ENCODE measurements around the gene CDK16.

The CDK16 gene

DNA sequence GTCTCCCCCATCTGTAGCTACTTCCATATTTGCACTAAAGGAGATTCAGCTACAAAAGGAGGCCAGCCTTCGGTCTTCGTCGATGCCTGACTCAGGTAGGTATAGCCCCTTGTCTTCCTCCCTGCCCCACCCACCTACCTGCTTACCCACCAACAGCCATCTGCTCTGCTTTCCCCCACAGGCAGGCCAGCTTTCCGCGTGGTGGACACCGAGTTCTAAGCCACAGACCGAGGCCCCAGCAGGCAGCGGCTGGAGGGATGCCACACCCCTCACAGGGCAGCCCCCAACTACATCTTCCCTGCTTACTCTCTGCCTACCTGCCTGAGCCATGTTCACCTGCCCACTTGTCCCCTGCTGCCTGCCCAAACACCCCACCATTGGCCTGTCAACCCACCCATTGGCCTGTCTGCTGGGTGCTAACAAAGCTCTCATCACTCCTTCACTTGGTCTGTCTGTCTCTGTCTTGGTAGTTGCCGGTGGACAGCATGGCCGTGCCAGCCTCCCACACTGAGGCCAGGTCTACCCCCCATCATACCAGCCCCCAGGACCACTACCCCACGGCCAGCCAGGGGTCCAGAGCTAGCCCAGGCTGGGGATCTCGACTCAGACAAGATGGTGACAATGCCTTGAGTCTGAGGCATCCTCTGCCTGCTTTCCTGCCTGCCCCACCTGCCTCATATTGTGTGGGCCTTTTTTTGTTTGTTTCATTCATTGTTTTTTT is 10.2 kb downstream of the CDK16 start:
- no peak for DNase-seq

DNA sequence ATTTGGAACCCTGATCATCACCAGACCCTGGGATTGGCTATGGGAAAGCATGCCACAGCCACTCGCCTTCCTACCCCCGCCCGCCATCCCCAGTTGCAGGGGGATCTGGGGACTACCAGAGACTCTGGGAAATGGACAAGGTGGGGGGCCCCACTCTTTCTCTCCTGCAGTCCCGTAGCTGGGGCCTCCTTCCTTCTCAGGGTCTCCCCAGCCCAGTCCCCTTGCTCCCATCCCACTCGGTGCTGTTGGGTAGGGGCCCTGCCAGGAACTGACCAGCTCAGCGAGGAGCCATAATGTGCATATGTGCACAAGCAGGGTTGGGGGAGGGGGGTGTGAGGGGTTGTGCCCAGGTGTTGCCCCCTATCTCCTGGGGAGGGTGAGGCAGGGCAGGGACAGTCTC is 10.9 kb downstream of the CDK16 start:
- DNase-seq, result no peak

DNA sequence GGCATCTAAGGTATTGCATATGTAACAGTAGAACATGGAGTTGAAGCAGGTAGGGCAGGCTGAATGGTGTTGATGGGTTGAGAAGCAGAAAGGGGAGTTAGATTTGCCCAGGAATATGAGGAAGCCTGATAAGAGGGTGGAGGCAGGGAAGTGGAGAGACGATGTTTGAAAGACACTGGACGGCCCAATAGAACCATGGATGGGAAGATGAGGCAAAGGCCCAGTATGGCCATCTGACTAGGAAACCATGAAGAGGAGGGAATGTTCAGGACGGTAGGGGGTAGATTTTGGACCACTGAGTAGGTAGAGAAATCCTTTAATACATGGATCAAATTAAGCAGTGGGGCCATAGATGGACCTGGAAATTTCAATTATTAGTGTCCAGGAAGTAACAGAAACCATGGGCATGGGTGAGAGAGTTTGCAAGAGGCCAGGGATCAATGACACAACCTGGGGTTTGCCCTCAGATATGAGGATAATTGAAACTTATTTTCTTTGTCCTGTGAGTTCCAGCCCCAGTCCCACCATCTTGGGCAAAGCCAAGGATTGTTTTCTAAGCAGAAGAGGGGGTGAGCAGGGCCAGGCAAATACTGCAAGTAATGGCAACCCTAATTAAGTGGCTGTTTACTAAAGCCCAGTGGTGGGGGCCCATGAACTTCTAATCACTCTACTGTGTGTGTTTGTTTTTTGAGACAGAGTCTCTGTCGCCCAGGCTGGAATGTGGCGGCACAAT is 11.8 kb downstream of the CDK16 start:
- no peak for DNase-seq

DNA sequence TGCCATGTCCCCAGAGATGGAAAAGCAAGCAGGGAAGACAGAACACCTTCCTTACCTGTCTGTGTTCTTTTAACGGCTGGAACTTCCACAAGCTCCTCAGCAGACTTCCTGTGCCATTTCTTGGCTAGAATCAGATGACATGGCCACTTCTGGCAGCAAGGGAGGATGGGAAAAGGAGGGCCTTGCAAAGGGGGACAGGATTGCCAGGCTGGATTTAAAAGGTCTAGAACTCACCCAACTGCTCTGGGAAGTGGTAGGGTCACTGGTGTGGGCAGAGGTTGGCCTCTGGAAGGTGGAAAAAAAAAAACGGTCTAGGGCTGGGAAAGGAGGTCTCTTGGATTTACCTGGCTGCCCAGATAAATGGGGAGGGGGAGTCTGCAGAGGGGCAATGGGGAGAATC is 12.7 kb downstream of the CDK16 start:
- no peak for DNase-seq

DNA sequence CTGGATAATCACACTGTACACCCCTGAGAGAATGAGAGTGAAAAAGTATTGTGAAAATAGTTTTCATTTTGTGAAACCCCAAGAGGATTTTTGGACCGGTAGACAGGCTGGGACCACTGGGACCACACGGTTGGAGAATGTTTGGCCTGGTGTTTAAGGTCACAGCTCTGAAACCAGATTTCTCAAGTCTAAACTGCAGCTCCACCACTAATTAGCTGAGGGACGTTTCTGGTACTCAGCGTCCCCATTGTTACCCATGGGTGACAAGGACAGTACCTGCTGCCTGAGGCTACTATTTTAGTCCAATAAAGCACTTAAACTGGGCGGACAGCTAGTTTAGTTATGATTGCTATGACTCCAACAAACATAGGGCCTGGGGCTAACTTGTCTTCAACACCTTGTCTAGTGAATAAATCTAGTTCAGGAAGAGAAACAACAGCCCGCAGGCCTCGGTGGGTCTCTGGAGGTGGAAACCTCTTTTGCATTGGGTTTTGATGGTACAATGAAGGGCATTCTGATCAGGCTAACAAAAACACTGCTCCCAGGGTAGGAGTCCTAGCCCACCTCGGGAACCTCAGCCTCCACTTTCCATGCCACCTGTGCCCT is 13.8 kb downstream of the CDK16 start:
- no peak for DNase-seq

DNA sequence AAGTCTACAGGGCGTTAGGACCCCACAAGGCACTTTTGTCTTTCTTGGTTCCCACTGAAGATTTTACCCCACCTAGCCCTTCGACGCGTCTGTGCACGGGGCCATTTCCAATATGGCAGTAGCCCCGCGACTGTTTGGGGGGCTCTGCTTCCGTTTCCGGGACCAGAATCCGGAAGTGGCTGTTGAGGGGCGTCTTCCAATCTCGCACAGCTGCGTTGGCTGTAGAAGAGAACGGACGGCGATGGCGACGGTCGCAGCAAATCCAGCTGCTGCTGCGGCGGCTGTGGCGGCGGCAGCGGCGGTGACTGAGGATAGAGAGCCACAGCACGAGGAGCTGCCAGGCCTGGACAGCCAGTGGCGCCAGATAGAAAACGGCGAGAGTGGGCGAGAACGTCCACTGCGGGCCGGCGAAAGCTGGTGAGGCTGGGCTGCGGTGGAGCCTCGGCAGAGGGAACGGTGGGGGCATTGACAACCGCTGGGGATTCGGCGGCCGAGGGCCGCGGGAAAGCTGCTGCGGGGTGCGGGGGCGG is 14.4 kb downstream of the CDK16 start, which contains the start of gene USP11:
Gene USP11 (plus strand): TSS at position 207 of the 530 bp plus-strand sequence. CDS start 35 bp downstream, at position 242.
- DNase-seq, result peak in 1 of 2 donors; percentile 44

DNA sequence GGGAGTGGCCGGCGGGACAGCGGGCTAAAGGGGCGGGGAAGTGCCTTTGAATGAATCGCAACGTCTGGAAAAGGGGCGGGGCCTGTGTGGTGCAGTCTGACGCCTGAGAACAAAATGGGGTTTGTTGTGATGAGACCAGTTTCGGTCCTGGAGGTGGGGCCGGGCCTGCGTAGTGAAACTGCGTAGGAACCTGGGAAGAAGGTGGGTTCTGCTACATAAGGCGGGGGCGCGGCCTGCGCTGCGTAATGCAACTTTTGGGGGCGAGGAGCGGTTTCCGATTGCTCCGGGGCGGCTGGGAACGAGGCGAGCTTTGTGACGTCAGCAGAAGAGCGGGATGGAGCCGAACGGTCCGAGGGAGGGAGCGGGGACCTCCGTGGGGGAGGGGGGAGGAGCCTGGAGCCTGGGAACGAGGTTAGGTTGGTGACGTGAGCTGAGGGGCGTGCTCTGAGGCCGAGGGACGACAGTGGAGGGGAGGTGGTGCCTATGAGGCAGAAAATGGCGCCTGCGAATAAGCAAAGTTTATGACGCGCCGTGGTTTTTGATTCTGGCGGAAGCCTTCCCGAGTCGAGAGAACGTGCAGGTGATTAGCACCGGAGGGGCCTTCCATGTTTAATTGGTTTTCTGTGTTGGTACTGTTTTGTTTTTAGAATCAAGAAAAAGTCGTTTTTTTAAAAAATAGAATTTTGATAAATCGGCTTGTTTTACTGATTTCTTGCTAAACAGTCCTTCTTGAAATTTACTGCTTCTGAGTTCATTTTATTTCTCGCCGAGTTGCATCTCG is 15.0 kb downstream of the CDK16 start:
- DNase-seq, result peak; percentile 89 to 96

DNA sequence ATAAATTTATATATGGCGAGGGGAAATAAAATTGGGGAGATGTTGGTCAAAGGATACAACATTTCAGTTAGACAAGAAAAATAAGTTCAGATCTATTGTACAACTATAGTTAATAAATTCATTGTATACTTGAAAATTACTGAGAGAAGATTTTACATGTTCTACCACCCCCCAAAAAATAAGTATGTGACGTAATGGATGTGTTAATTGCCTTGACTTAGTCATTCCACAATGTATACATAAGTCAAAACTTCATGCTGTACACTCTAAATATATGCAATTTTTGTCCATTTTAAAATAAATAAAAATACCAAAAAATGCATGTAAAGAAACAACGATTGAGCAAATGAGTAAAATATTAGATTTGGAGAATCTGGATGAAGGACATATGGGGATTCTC is 16.1 kb downstream of the CDK16 start:
- no peak for DNase-seq

DNA sequence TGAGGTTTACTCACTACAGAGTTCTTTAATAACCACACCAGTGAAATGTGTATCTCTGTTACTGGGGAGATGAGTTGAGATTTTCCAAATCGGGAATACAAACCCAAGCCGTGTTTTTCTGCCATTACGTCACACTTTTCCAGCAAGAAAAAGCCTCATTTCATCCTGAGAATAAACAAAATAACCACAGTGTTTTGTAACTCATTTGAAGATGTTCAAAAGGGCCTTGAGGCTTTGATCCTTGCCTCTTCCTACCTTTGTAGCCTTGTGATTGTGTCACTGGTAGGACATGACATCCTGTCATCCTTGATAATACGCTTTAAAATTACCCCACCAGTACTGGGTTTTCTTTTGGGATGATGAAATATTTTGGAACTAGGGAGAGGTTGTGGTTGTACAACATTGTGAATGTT is 17.2 kb downstream of the CDK16 start:
- DNase-seq, result no peak

DNA sequence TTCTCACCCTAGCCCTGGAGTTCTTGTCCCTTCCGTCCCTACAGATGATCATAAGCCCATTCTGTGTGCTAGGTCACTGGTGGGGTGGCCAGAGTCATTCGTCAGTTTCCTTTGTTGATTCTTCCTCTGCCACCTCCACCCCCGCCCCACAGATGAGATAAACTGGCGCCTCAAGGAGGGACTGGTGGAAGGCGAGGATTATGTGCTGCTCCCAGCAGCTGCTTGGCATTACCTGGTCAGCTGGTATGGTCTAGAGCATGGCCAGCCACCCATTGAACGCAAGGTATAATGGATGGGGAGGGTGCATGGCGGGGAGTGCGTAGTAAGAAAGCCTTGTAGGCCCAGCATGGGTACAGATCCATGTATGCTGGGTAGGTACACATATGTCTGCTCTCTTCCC is 20.7 kb downstream of the CDK16 start:
- DNase-seq, result no peak

DNA sequence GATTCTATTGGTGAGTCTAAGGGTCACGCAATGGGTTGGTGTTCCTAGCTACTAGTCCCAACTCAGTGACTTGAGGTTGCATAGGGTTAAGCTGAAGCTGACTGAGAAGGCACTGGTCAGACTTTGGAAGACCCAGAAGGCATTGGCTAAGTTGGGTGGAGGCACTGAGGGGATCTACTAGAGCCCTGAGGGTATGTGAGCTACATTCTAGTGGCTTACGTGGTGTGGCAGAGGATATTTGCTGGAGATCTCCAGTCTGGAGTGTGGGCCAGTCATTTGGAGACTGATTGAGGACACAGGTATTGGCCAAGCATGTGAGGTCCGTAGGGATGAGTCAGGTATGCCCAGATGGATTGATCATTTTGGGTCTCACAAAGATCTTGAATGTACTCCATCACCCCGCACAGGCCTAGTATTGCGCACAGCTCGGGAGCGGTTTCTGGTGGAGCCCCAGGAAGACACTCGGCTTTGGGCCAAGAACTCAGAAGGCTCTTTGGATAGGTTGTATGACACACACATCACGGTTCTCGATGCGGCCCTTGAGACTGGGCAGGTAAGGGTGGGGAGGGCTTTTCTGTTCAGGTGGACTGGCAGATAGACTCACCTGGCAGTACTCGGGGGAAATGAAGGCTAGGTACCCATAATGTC is 21.5 kb downstream of the CDK16 start:
- no peak for DNase-seq

DNA sequence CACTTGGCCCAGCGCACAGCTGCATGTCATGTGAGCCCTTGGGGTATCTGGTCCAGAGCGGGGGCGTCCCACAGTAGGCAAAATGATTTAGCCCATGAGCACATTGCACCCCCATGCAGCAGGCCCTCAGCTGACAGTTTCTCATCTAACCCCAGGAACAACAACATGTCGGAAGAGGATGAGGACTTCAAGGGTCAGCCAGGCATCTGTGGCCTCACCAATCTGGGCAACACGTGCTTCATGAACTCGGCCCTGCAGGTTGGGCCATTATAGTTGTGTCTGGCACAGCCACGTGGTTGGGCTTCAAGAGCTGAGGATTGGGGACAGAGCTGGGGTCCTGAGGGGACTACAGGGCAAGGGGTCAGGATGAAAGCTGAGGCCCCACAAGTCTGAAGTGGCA is 22.1 kb downstream of the CDK16 start:
- DNase-seq, result no peak

DNA sequence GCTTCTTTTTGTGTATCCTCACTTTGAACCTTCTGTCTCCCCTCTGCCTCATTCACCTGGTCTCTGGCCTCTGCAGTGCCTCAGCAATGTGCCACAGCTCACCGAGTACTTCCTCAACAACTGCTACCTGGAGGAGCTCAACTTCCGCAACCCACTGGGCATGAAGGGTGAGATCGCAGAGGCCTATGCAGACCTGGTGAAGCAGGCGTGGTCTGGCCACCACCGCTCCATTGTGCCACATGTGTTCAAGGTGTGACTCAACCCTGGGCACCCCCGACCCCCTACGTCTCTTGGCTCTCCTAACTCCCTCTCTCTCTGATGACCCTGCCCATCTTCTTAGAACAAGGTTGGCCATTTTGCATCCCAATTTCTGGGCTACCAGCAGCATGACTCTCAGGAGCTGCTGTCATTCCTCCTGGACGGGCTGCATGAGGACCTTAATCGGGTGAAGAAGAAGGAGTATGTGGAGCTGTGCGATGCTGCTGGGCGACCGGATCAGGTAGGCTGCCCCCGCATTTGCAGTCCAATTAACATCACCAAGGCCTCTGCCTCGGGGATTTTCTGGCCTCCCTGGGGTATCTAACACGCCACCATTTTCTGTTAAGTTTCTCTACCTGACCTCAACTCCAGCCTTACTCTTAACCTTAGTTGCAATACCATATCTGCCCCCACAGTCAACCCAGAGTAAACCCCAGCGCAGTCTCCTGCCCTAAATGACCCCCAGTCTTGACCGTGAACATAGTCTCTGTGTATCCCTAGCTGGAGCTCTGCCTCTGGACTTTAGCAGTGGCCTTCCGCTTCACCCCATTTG is 22.9 kb downstream of the CDK16 start:
- DNase-seq, result no peak

DNA sequence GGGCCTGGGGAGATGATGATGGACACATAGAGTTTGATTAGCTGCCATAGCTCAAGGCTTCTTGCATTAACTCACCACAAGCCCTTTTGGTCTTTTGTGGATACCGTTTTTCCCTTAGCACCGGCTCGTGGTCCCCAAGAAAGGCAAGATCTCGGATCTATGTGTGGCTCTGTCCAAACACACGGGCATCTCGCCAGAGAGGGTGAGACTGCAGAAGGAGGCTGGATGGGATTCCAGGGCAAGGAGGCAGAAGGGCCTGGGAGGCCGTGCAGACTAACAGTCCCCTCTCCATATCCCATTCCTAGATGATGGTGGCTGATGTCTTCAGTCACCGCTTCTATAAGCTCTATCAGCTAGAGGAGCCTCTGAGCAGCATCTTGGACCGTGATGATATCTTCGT is 23.8 kb downstream of the CDK16 start:
- DNase-seq, result no peak

DNA sequence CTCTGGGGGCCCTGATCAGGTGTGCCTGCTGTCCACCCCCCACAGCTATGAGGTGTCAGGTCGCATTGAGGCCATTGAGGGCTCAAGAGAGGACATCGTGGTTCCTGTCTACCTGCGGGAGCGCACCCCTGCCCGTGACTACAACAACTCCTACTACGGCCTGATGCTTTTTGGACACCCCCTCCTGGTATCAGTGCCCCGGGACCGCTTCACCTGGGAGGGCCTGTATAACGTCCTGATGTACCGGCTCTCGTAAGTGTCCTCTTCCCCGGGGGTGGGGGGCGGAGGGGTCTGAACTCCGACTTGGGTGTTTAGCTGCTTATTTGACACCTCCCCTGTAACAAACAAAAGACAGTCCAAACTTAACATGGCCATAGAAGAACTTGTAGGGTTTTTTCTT is 24.9 kb downstream of the CDK16 start:
- no peak for DNase-seq

DNA sequence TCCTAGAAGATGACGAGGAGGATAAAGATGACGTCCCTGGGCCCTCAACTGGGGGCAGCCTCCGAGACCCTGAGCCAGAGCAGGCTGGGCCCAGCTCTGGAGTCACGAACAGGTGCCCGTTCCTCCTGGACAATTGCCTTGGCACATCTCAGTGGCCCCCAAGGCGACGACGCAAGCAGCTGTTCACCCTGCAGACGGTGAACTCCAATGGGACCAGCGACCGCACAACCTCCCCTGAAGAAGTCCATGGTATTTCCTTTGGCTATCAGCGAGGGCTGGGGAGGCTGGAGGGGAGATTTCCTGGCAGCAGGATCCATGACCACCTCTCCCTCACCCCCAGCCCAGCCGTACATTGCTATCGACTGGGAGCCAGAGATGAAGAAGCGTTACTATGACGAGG is 26.2 kb downstream of the CDK16 start:
- no peak for DNase-seq

DNA sequence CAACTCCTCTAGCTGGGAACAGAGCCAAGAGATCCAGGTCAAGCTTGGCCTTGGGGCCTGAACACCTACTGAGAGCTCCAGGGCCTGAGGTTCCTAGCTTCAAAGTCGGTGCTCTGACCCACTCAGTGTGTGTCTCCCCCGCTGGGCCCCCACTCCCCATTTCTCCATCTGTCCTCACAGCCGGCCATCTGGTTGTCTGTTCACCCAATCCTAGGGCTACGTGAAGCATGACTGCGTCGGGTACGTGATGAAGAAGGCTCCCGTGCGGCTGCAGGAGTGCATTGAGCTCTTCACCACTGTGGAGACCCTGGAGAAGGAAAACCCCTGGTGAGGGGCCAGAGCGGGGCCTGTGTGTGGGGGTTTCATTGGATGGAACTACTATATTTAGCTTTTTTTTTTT is 26.7 kb downstream of the CDK16 start:
- DNase-seq, result no peak

DNA sequence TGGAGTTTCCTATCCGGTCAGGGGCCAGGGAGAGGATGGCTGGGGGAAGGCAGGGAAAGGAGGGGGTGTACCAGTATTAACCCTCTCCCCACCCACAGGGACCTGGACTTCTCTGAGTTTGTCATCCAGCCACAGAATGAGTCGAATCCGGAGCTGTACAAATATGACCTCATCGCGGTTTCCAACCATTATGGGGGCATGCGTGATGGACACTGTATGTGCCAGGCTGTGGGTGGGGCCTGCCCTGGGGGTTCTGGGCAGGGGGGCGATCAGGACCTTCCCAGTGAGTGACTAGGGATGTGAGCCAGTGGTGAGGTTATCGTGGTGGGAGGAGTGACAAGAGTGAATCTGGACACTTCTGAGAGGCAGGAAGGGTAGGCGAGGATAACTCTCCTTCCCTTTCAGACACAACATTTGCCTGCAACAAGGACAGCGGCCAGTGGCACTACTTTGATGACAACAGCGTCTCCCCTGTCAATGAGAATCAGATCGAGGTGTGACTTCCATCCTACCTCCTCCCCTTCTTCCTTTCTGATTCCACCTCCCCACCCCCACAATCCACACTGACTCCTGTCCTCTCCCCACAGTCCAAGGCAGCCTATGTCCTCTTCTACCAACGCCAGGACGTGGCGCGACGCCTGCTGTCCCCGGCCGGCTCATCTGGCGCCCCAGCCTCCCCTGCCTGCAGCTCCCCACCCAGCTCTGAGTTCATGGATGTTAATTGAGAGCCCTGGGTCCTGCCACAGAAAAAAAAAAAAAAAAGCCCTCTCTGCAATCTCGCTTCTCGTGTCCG is 28.9 kb downstream of the CDK16 start:
- no peak for DNase-seq

DNA sequence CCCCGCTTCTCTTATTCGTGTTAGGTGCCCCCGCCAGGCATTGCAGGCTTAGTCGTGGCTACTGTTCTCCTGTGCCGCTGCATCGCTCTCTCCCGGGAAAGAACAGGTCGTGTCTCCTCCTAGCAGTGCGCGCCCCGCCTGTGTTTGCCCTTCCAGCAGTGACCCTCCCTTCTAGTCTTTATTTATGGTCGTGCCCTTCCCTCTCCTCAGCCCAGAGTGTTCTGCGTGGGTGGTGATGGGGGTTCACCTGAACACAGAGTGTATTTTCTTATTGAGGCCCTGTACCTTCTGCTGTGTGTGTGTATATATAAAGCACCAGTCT is 29.5 kb downstream of the CDK16 start:
- DNase-seq, result no peak

DNA sequence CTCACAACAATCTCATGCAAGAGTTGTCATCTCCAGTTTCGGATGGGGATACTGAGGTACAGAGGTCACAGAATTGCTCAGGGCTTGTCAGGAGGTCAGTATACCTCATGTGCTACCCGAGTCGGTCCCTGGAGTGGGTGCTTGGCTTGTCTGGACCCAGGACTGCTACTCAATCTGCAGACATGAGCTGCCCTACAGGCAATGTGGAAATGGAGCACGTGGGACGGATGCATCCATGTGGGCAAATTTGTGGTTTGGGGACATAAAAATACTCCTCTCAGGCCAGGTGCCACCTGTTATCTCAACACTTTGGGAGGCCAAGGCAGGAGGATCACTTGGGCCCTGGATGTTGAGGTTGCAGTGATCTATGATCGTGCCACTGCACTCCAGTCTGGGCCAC is 30.1 kb downstream of the CDK16 start:
- DNase-seq, result no peak

DNA sequence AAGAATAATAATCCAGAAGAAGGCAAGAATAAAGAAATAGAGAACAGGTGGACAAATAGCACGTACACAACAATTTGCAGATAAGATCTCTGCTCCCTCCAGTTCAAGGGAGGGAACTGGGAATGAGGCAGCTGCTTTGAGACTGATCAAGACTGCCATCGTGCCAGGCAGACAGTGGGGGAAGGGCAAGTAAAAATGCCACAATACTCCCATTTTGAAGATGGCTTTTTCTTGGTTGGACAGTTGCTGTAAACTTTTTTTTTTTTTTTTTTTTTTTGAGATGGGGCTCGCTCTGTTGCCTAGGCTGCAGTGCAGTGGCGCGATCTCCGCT is 31.5 kb downstream of the CDK16 start:
- no peak for DNase-seq

All from hippocampal formation (tissue), 2 donors.